ENCODE results near the gene ALK.

- TF ChIP-seq CEBPB (IDR thresholded peaks at IDR 0.05; ENCODE audit: borderline replicate concordance in 1 of 2, low read depth in 2 of 2, low read length in 2 of 2) (no peak), TCF12 (IDR thresholded peaks at IDR 0.05; ENCODE audit: low read depth, low read length) (no peak), SMC3 (IDR thresholded peaks at IDR 0.05; ENCODE audit: borderline replicate concordance, low read length) (no peak), CTCF (IDR thresholded peaks at IDR 0.05 in 2 of 3, conservative IDR thresholded peaks at IDR 0.05 in 1 of 3; ENCODE audit: control insufficient read depth in 2 of 3, extremely low read depth in 1 of 3, insufficient read depth in 1 of 3, low read depth in 3 of 3, low read length in 3 of 3) (no peak), ZZZ3 (IDR thresholded peaks at IDR 0.05; ENCODE audit: control insufficient read depth, insufficient read length, low read depth) (no peak), MYC (IDR thresholded peaks at IDR 0.05; ENCODE audit: insufficient read depth, insufficient read length, insufficient replicate concordance, low read length, severe bottlenecking) (no peak), SIX5 (IDR thresholded peaks at IDR 0.05; ENCODE audit: low read depth, low read length, severe bottlenecking) (no peak), EP300 (IDR thresholded peaks at IDR 0.05; ENCODE audit: borderline replicate concordance in 1 of 2, control insufficient read depth in 1 of 2, low read depth in 2 of 2, low read length in 2 of 2) (no peak), BCL11A (IDR thresholded peaks at IDR 0.05; ENCODE audit: low read depth, low read length) (no peak), POLR2A (IDR thresholded peaks at IDR 0.05; ENCODE audit: low read depth, low read length) (no peak)
Observed at GRCh38 chr2:29332540-29332939, 588.8 kb downstream of the ALK start.

All from GM12878 (cell line).